Activated naive CD8-positive, alpha-beta T cell treated with anti-CD3 and anti-CD28 coated beads, Interleukin-2, amount 10 ng/mL, durations not matched to agents 7 days and 5 days (primary cell): ENCODE results near the gene FARS2. TPM values are rescaled to one million over a fixed set of nuclear protein-coding genes. Genes with fewer than 3 reads are reported as not detected.

Experiments used
- ATAC-seq: fragments of 150-1000 bp; cut with Tn5 transposase; one replicate; pipeline ENCODE4 v1.10.0; 2021; ENCODE audit warnings: low read depth, moderate library complexity
- POLR2A ChIA-PET: fragments of 350-600 bp; sonication (Branson Sonifier 250); formaldehyde crosslinking; loops from one replicate; lab custom pipeline; 2021; ENCODE audit warnings: antibody characterized with exemption; lab: Charles Lee
- DNase-seq: peaks from one replicate; pipeline ENCODE4 v3.0.0; 2021
- H3K27ac Mint-ChIP-seq: one replicate; pipeline ENCODE4 v1.8.0; 2022; ENCODE audit warnings: mild to moderate bottlenecking, mixed read lengths
- H3K27me3 Mint-ChIP-seq: one replicate; pipeline ENCODE4 v1.8.0; 2022; ENCODE audit warnings: mild to moderate bottlenecking, moderate library complexity, mixed read lengths
- H3K36me3 Mint-ChIP-seq: one replicate; pipeline ENCODE4 v1.8.0; 2021; ENCODE audit warnings: mild to moderate bottlenecking, mixed read lengths
- H3K4me1 Mint-ChIP-seq: one replicate; pipeline ENCODE4 v1.8.0; 2021; ENCODE audit warnings: mixed read lengths
- H3K4me3 Mint-ChIP-seq: one replicate; pipeline ENCODE4 v1.8.0; 2022; ENCODE audit warnings: mild to moderate bottlenecking, moderate library complexity, mixed read lengths
- H3K9me3 Mint-ChIP-seq: one replicate; pipeline ENCODE4 v1.8.0; 2021; ENCODE audit warnings: mixed read lengths
- total RNA-seq, 2 experiments: library from RNA; stranded (reverse); gene quantifications; one replicate each; pipeline ENCODE4 v1.2.3, GENCODE V29; 2021

Gene FARS2
- total RNA-seq, 2 experiments from 2014 or later, result 15.5 to 18.4 TPM

DNA sequence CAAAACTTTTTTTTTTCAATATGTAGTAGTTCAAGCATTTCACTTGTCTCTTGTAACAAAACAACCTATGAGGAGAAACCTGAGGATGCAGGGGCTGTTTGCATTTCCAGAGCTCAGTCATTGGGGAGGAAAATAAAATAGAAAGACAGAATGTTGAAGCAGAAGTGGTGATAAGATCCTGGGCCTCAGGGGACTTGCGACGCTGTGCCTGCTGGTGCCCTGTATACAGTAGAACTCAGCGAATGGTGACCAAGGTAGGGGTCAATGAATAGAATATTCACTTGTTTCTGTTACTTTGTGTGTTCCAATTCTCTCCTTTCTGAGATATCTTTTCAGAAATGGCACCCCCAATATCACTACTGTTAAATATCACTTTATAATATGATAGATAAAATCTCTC lies 271.6 kb downstream of the FARS2 start:
- H3K9me3 Mint-ChIP-seq, result peaks cover 5% of the 10 kb centered on the region
- H3K4me1 Mint-ChIP-seq, result peaks cover 1% of the 10 kb centered on the region
- ATAC-seq (no peak), DNase-seq (no peak)
- POLR2A ChIA-PET, result no interaction called here
- H3K36me3 Mint-ChIP-seq, result peaks cover 7% of the 10 kb centered on the region
- no peaks in the 10 kb centered on the region for H3K27me3 Mint-ChIP-seq
- no peak overlapping the region for H3K27ac Mint-ChIP-seq
- no peak overlapping the region for H3K4me3 Mint-ChIP-seq

GRCh38 chr6:5534643-5535042 lies 273.3 kb downstream of the FARS2 start:
- POLR2A ChIA-PET, result no interaction called here

DNA sequence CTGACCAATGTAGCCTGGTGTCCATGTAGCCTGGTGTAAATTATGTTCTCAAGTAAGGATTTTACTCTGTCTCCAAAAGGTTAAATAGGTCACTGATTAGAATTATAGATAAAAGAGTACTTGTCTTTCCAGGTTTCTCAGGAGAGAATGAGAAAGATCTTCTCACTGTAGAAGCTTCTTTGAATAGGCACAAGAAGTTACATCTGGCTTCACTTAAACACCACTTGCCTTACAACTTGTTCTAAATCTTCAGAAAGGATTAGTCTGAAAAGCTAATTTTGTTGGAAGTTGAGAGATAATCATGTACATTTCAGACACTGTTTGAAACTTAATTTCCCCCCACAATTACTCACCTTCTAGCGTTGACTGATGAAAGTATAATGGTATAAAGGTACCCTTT lies 275.3 kb downstream of the FARS2 start:
- Mint-ChIP-seq H3K4me1 (peaks cover 4% of the 10 kb centered on the region), H3K27ac (no peak overlapping the region), H3K4me3 (no peak overlapping the region), H3K9me3 (peaks cover 5% of the 10 kb centered on the region), H3K27me3 (no peaks in the 10 kb centered on the region), H3K36me3 (peaks cover 7% of the 10 kb centered on the region)
- ATAC-seq, result no peak
- no peak for DNase-seq
- POLR2A ChIA-PET, result no interaction called here

More at GRCh38 chr6:5534643-5535042, 273.3 kb downstream of the FARS2 start:
- H3K4me1 Mint-ChIP-seq, result peaks cover 1% of the 10 kb centered on the region
- peaks cover 5% of the 10 kb centered on the region for H3K9me3 Mint-ChIP-seq
- no peak for DNase-seq
- H3K36me3 Mint-ChIP-seq, result peaks cover 9% of the 10 kb centered on the region
- no peak for ATAC-seq
- no peaks in the 10 kb centered on the region for H3K27me3 Mint-ChIP-seq
- H3K27ac Mint-ChIP-seq, result no peak overlapping the region
- no peak overlapping the region for H3K4me3 Mint-ChIP-seq

- POLR2A ChIA-PET, result no interaction called here
- peaks cover 9% of the 10 kb centered on the region for H3K36me3 Mint-ChIP-seq
- no peak for DNase-seq
- ATAC-seq, result no peak
- peaks cover 6% of the 10 kb centered on the region for H3K4me1 Mint-ChIP-seq
- H3K27me3 Mint-ChIP-seq, result no peaks in the 10 kb centered on the region
- no peak overlapping the region for H3K4me3 Mint-ChIP-seq
- peaks cover 7% of the 10 kb centered on the region for H3K9me3 Mint-ChIP-seq
- H3K27ac Mint-ChIP-seq, result no peak overlapping the region
These were observed 275.8 kb downstream of the FARS2 start for GRCh38 chr6:5537132-5537531.

- Mint-ChIP-seq H3K4me1 (peaks cover 6% of the 10 kb centered on the region), H3K9me3 (peaks cover 7% of the 10 kb centered on the region)
- POLR2A ChIA-PET, result no interaction called here
These were observed 276.7 kb downstream of the FARS2 start for GRCh38 chr6:5537967-5538366.

GRCh38 chr6:5540370-5540769 lies 279.1 kb downstream of the FARS2 start:
- H3K4me1 Mint-ChIP-seq, result peaks cover 7% of the 10 kb centered on the region
- H3K27ac Mint-ChIP-seq, result no peak overlapping the region
- ATAC-seq (no peak), DNase-seq (no peak)
- POLR2A ChIA-PET, result no interaction called here
- no peaks in the 10 kb centered on the region for H3K27me3 Mint-ChIP-seq
- no peak overlapping the region for H3K4me3 Mint-ChIP-seq
- H3K36me3 Mint-ChIP-seq, result peaks cover 23% of the 10 kb centered on the region
- peaks cover 4% of the 10 kb centered on the region for H3K9me3 Mint-ChIP-seq

More at GRCh38 chr6:5537967-5538366, 276.7 kb downstream of the FARS2 start:
- ATAC-seq (no peak), DNase-seq (no peak)
- peaks cover 14% of the 10 kb centered on the region for H3K36me3 Mint-ChIP-seq
- no peaks in the 10 kb centered on the region for H3K27me3 Mint-ChIP-seq
- no peak overlapping the region for H3K27ac Mint-ChIP-seq
- H3K4me3 Mint-ChIP-seq, result no peak overlapping the region

DNA sequence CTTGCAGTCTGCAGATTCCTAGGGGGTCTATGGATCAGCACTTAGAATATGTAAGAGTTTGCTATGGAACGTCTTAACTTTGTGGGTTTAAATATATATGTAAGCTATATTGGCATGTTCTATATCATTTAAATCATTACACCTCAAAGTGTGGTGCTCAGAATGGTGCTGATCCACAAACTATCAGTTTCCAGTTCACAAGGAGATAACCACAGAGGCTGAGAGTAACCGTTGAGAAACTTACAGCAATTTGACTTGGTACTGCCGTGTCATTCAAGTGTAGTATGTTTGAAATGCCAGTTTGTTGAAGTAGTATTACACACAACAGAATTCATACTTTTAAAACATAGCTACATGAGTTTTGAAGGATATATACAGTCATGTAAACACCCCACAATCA lies 279.7 kb downstream of the FARS2 start:
- ATAC-seq (no peak), DNase-seq (no peak)
- peaks cover 4% of the 10 kb centered on the region for H3K9me3 Mint-ChIP-seq
- no peaks in the 10 kb centered on the region for H3K27me3 Mint-ChIP-seq
- peaks cover 27% of the 10 kb centered on the region for H3K36me3 Mint-ChIP-seq
- H3K27ac Mint-ChIP-seq, result no peak overlapping the region
- POLR2A ChIA-PET, result no interaction called here
- H3K4me1 Mint-ChIP-seq, result peaks cover 7% of the 10 kb centered on the region
- no peak overlapping the region for H3K4me3 Mint-ChIP-seq

- no peaks in the 10 kb centered on the region for H3K27me3 Mint-ChIP-seq
- H3K27ac Mint-ChIP-seq, result no peak overlapping the region
- peaks cover 7% of the 10 kb centered on the region for H3K4me1 Mint-ChIP-seq
- peaks cover 31% of the 10 kb centered on the region for H3K36me3 Mint-ChIP-seq
- H3K9me3 Mint-ChIP-seq, result peaks cover 6% of the 10 kb centered on the region
- POLR2A ChIA-PET, result no interaction called here
- DNase-seq, result no peak
- H3K4me3 Mint-ChIP-seq, result no peak overlapping the region
- ATAC-seq, result no peak
These were observed 280.6 kb downstream of the FARS2 start for GRCh38 chr6:5541751-5542432.

DNA sequence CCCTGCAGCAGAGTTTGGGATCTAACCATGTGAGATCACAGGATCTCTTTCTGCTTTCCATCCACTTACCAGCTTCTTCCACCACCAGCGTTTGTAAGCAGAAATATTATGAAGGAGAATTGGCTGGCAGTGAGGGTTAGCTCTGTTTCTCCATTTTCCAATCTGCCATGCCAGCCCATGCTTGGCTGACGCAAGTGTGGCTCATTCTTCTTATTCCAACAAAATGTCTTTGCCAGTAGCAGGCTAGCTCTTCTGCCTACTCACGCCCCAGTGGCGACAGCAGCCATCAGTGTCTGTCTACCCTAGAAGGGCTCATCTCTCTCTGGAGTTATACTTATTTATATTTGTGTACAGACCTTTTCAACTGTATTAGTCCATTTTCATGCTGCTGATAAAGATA lies 286.2 kb downstream of the FARS2 start:
- H3K36me3 Mint-ChIP-seq, result peaks cover 45% of the 10 kb centered on the region
- no peak overlapping the region for H3K4me3 Mint-ChIP-seq
- POLR2A ChIA-PET, result no interaction called here
- ATAC-seq (no peak), DNase-seq (no peak)
- no peak overlapping the region for H3K27ac Mint-ChIP-seq
- peaks cover 1% of the 10 kb centered on the region for H3K4me1 Mint-ChIP-seq
- peaks cover 13% of the 10 kb centered on the region for H3K9me3 Mint-ChIP-seq
- no peaks in the 10 kb centered on the region for H3K27me3 Mint-ChIP-seq

GRCh38 chr6:5550631-5551030 lies 289.3 kb downstream of the FARS2 start:
- Mint-ChIP-seq H3K36me3 (peaks cover 36% of the 10 kb centered on the region), H3K4me3 (no peak overlapping the region), H3K9me3 (peaks cover 15% of the 10 kb centered on the region), H3K4me1 (peaks cover 3% of the 10 kb centered on the region), H3K27me3 (no peaks in the 10 kb centered on the region), H3K27ac (no peak overlapping the region)
- ATAC-seq (no peak), DNase-seq (no peak)
- POLR2A ChIA-PET, result interaction anchor here (0.9 kb wide), 1 partner anchor 26 kb away, joined by 3 read pairs; no protein-coding TSS in a partner anchor

- Mint-ChIP-seq H3K4me1 (peaks cover 3% of the 10 kb centered on the region), H3K27ac (no peak overlapping the region), H3K9me3 (peaks cover 12% of the 10 kb centered on the region), H3K27me3 (no peaks in the 10 kb centered on the region), H3K36me3 (peaks cover 28% of the 10 kb centered on the region), H3K4me3 (no peak overlapping the region)
- DNase-seq (no peak), ATAC-seq (no peak)
- POLR2A ChIA-PET, result no interaction called here
These were observed 290.9 kb downstream of the FARS2 start for GRCh38 chr6:5552243-5552642.

DNA sequence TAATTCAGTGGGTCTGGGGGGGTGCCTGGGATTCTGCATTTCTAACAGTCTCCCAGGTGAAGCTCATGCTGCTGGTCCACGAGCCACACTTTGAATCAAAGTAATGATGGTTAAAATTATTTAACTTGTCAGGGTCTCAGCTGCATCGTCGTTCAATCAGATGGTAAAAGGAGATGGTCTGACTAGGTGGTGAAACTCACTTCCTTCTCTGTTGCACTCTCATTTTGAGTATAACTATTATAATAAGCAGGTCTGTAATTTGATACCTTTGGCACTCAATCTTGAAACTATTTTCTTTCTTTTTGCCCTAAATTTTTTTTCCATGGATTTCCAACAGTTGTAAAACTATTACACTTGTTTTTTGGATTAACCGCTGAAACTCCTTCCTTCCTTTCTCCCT lies 292.5 kb downstream of the FARS2 start:
- Mint-ChIP-seq H3K9me3 (peaks cover 12% of the 10 kb centered on the region), H3K4me3 (no peak overlapping the region), H3K27ac (no peak overlapping the region), H3K4me1 (peaks cover 3% of the 10 kb centered on the region), H3K36me3 (peaks cover 18% of the 10 kb centered on the region), H3K27me3 (no peaks in the 10 kb centered on the region)
- DNase-seq (no peak), ATAC-seq (no peak)
- POLR2A ChIA-PET, result no interaction called here

- no peaks in the 10 kb centered on the region for H3K27me3 Mint-ChIP-seq
- peaks cover 12% of the 10 kb centered on the region for H3K9me3 Mint-ChIP-seq
- no peak overlapping the region for H3K4me3 Mint-ChIP-seq
- peaks cover 18% of the 10 kb centered on the region for H3K36me3 Mint-ChIP-seq
- no peak for ATAC-seq
- H3K27ac Mint-ChIP-seq, result no peak overlapping the region
- DNase-seq, result no peak
- POLR2A ChIA-PET, result no interaction called here
- H3K4me1 Mint-ChIP-seq, result peaks cover 3% of the 10 kb centered on the region
These were observed 292.9 kb downstream of the FARS2 start for GRCh38 chr6:5554226-5554625.

- Mint-ChIP-seq H3K4me3 (no peak overlapping the region), H3K36me3 (peaks cover 17% of the 10 kb centered on the region)
- POLR2A ChIA-PET, result no interaction called here
These were observed 294.7 kb downstream of the FARS2 start for GRCh38 chr6:5556011-5556410.

More at GRCh38 chr6:5556011-5556410, 294.7 kb downstream of the FARS2 start:
- H3K9me3 Mint-ChIP-seq, result peaks cover 8% of the 10 kb centered on the region
- no peak overlapping the region for H3K27ac Mint-ChIP-seq
- DNase-seq, result no peak
- no peak for ATAC-seq
- H3K4me1 Mint-ChIP-seq, result peaks cover 3% of the 10 kb centered on the region
- H3K27me3 Mint-ChIP-seq, result no peaks in the 10 kb centered on the region
